ENCODE results near the gene ARFGEF3.

DNA sequence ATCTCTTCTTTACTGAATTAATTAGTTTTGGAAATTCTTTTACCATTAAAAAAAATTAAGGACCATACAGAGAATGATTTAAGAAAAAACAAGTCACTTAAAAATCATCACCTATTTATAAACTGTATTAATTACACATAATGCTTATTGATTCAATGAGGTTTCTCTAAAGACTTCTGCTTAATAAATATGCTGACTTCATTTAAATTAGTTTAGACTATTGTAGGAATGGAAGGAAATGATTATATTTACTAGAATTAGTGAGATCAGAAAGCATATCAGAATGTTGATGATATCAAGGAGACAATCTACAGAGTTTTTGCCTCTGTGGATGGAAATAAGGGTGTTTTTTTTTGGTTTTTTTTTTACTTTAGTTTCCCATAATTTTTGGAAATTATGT, 181.4 kb downstream of the ARFGEF3 start:
- TF ChIP-seq EZH2 (IDR thresholded peaks at IDR 0.05), result no peak
- no peak for TF ChIP-seq POLR2AphosphoS5 (IDR thresholded peaks at IDR 0.05; ENCODE audit: borderline replicate concordance, low read depth, low read length)
- no peak for TF ChIP-seq FOXP2 (optimal IDR thresholded peaks at IDR 0.05; ENCODE audit: control extremely low read depth, extremely low read length, insufficient read depth)
